Heart right ventricle (tissue), 16 donors: Measurements from ENCODE around the gene VCAN. TPM values are rescaled to one million over a fixed set of nuclear protein-coding genes. Genes with fewer than 3 reads are reported as not detected.

Source experiments
- ATAC-seq, 8 donors: fragments of 200-7000 bp; cut with Tn5 transposase; one replicate each; pipeline ENCODE4 v1.9.1; 2020; ENCODE audit warnings: mild to moderate bottlenecking in 8 of 8, moderate library complexity in 8 of 8, moderate number of reproducible peaks in 1 of 8
- DNase-seq, 2 donors: peaks; one replicate each; pipeline ENCODE4 v3.0.0-alpha.2; 2020
- H3K27ac ChIP-seq, 10 donors: fragments of 200-600 bp; sonication (generic) in 2 of 10; one replicate each; pipeline versions ENCODE4 v1.5.0 to v1.8.0; 2020 to 2022; ENCODE audit warnings: mild to moderate bottlenecking in 3 of 10
- H3K27me3 ChIP-seq, 7 donors: fragments of 200-600 bp; one replicate each; pipeline ENCODE4 v1.8.0; 2021 to 2022; ENCODE audit warnings: mild to moderate bottlenecking in 2 of 7
- H3K36me3 ChIP-seq, 9 donors: fragments of 200-600 bp; sonication (generic) in 1 of 9; one replicate each; pipeline versions ENCODE4 v1.5.0 to v1.8.0; 2020 to 2022; ENCODE audit warnings: mild to moderate bottlenecking in 2 of 9
- H3K4me1 ChIP-seq, 9 donors: fragments of 200-600 bp; sonication (generic) in 1 of 9; one replicate each; pipeline versions ENCODE4 v1.5.0 to v1.8.0; 2020 to 2022; ENCODE audit warnings: mild to moderate bottlenecking in 4 of 9
- H3K4me3 ChIP-seq, 10 donors: fragments of 200-600 bp; sonication (generic) in 2 of 10; one replicate each; pipeline versions ENCODE4 v1.5.0 to v1.8.0; 2020 to 2022; ENCODE audit warnings: mild to moderate bottlenecking in 7 of 10, moderate library complexity in 2 of 10
- H3K9me3 ChIP-seq, 11 donors: fragments of 200-600 bp in 10 of 11; sonication (generic) in 2 of 11; one replicate each; pipeline versions ENCODE4 v1.5.0 to v1.8.0; 2013 to 2022; ENCODE audit warnings: mild to moderate bottlenecking in 2 of 11, control low read depth in 1 of 11, moderate library complexity in 1 of 11
- CTCF ChIP-seq, 9 donors: fragments of 200-600 bp; sonication (generic) in 2 of 9; IDR thresholded peaks; one replicate each; pipeline versions ENCODE4 v1.5.0 to v1.8.0; 2021 to 2022; ENCODE audit warnings: antibody characterized with exemption in 9 of 9, mild to moderate bottlenecking in 5 of 9, moderate library complexity in 1 of 9
- WGBS, 2 donors: extraction: QIAGEN DNeasy Blood & Tissue Kit; methylation state at CpG; one replicate each; pipeline ENCODE4 v1.1.7; 2013; ENCODE audit warnings: inconsistent platforms in 1 of 2; 5-methylcytosine and 5-hydroxymethylcytosine counted together
- intact Hi-C, 10 donors: fragments of 100-400 bp; cut with DNase I; formaldehyde crosslinking; loops; one replicate each; pipeline versions ENCODE4 v1.11.1 to v1.14.2; 2022
- polyA plus RNA-seq, 2 donors: library from polyadenylated mRNA; stranded (reverse); fragments of 200-250 nt; gene quantifications; one replicate each; pipeline ENCODE4 v1.2.3, GENCODE V29; 2013
- total RNA-seq, 10 donors: library from RNA; stranded (reverse); fragmentation: NEBNext Ultra II Directional in 3 of 10; extraction: Animal tissue kit (Norgen Biotek cat#: 25700) in 3 of 10; gene quantifications; one replicate each; pipeline versions ENCODE4 v1.2.1 to v1.2.4, GENCODE V29; 2021 to 2023
- donor health status: Arrhythmogenic right ventricular cardiomyopathy.
- donor health status: ischemic (EF 13 %, LVEDD 7.1; RV severe dilation, severe dysfunction).
- donor health status: healthy with polysubstance abuse.
- donor health status: DM: no; HTN: yes; CAD: no.
- donor health status: DM: no; HTN: no; CAD: no.
- donor health status: ischemic (EF 25% LVEDD 6.9; RV normal size, moderate dysfunction).
- donor health status: ischemic (EF 25% LVEDD 5.7; RV mildly dilated, moderate dysfunction).
- donor health status: healthy.
- donor health status: DM: yes; HTN: yes; CAD: no.
- donor health status: Ischemic cardiomyopathy.
- donor health status: ischemic (EF 35%, LVEDD 5.7; RV mildly dilated, moderate dysfunction).
- donor health status: nonischemic (EF 11% LVEDD 7.7; RV severe dilation, severe dysfunction).
- donor health status: DM: yes; HTN: yes; CAD: no.
- donor health status: PGD.
- donor health status: ischemic (EF 29% LVEDD 5.4; RV normal size, mild dysfunction).
- donor health status: nonischemic (EF 23%, LVEDD 6.1; RV moderate dilation, normal function).

Gene VCAN
- total and polyA plus RNA-seq, 12 donors = 10.6 to 93.7 (median 26.3) TPM

DNA sequence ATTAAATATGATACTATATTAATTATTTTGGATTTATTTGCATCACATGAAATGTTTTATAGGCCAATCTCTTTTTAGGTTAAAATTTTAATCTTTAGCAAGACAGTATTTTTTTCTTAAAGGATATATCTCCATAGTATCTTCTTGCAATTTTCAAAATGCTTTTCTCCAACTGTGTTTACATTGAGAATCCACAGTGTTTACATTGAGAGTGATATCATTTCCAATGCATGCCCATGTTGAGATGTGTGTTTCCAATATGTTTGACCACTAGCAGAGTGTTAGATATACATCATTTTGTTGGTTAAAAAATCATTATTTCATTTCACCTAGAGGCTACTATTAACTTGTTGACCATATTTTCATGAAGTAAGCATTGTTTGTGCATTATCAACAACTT is 17.3 kb downstream of the VCAN start:
- DNase-seq = no peak
- Histone ChIP-seq H3K4me3 (no peak overlapping the region), H3K4me1 (no peaks in the 10 kb centered on the region), H3K27me3 (no peaks in the 10 kb centered on the region), H3K9me3 (no peaks in the 10 kb centered on the region), H3K27ac (no peak overlapping the region), H3K36me3 (peaks cover 0 to 93% (median 0%) of the 10 kb centered on the region in 9 donors)
- no peak for ATAC-seq
- TF ChIP-seq CTCF (IDR thresholded peaks at IDR 0.05) = no peak
- intact Hi-C loops = no loop called here

- ATAC-seq = no peak
- no peaks in the 10 kb centered on the region for H3K9me3 ChIP-seq
- no peak for DNase-seq
- no peak overlapping the region for H3K4me3 ChIP-seq
- H3K4me1 ChIP-seq = no peaks in the 10 kb centered on the region
- H3K36me3 ChIP-seq = peaks cover 0 to 93% (median 0%) of the 10 kb centered on the region in 9 donors
- intact Hi-C loops = no loop called here
- H3K27me3 ChIP-seq = no peaks in the 10 kb centered on the region
- WGBS, 2 donors = 94 to 97% methylated on average over 9 of the region's 9 CpGs
- no peak overlapping the region for H3K27ac ChIP-seq
- TF ChIP-seq CTCF (IDR thresholded peaks at IDR 0.05) = no peak
Measured at GRCh38 chr5:83490203-83490602, 18.7 kb downstream of the VCAN start.

- ATAC-seq (no peak), DNase-seq (no peak)
- no peak overlapping the region for H3K4me3 ChIP-seq
- H3K27me3 ChIP-seq = no peaks in the 10 kb centered on the region
- H3K9me3 ChIP-seq = no peaks in the 10 kb centered on the region
- intact Hi-C loops = no loop called here
- H3K4me1 ChIP-seq = no peaks in the 10 kb centered on the region
- TF ChIP-seq CTCF (IDR thresholded peaks at IDR 0.05) = no peak
- 90 to 94% methylated on average over 1 of the region's 1 CpG for WGBS, 2 donors
- peaks cover 0 to 98% (median 0%) of the 10 kb centered on the region in 9 donors for H3K36me3 ChIP-seq
- no peak overlapping the region for H3K27ac ChIP-seq
Measured at GRCh38 chr5:83492331-83492730, 20.8 kb downstream of the VCAN start.

GRCh38 chr5:83493644-83494043 is 22.1 kb downstream of the VCAN start:
- WGBS, 2 donors = 84 to 85% methylated on average over 7 of the region's 7 CpGs
- no peaks in the 10 kb centered on the region for H3K4me1 ChIP-seq
- no peaks in the 10 kb centered on the region for H3K9me3 ChIP-seq
- no peak for TF ChIP-seq CTCF (IDR thresholded peaks at IDR 0.05)
- H3K4me3 ChIP-seq = no peak overlapping the region
- H3K27ac ChIP-seq = no peak overlapping the region
- H3K27me3 ChIP-seq = no peaks in the 10 kb centered on the region
- peaks cover 0 to 97% (median 0%) of the 10 kb centered on the region in 9 donors for H3K36me3 ChIP-seq
- ATAC-seq (no peak), DNase-seq (no peak)
- intact Hi-C loops = no loop called here
